HG03457 (cell line): ENCODE data around the gene KLHL40.

Experiments
- ATAC-seq: cut with Tn5 transposase; IDR thresholded peaks from one replicate; pipeline ENCODE4 v1.9.1; 2021; ENCODE audit warnings: moderate number of reproducible peaks; ENCODE audit not compliant: unreplicated experiment

Gene KLHL40

GRCh38 chr3:42688487-42689420 is 3.4 kb downstream of the KLHL40 start:
- ATAC-seq, result no peak

GRCh38 chr3:42689421-42690014 is 4.2 kb downstream of the KLHL40 start:
- ATAC-seq, result no peak

- ATAC-seq, result no peak
Observed at GRCh38 chr3:42690191-42690590, 4.9 kb downstream of the KLHL40 start.

GRCh38 chr3:42690766-42691680 is 5.7 kb downstream of the KLHL40 start:
- no peak for ATAC-seq

- ATAC-seq, result no peak
Observed at GRCh38 chr3:42691816-42692666, 6.7 kb downstream of the KLHL40 start.

GRCh38 chr3:42692667-42693529 is 7.6 kb downstream of the KLHL40 start:
- no peak for ATAC-seq

GRCh38 chr3:42693530-42693930 is 8.2 kb downstream of the KLHL40 start:
- ATAC-seq, result no peak

- ATAC-seq, result no peak
Observed at GRCh38 chr3:42694366-42694765, 9.0 kb downstream of the KLHL40 start.

- no peak for ATAC-seq
Observed at GRCh38 chr3:42696356-42697288, 11.3 kb downstream of the KLHL40 start.

GRCh38 chr3:42697289-42698051 is 12.1 kb downstream of the KLHL40 start:
- no peak for ATAC-seq

- no peak for ATAC-seq
Observed at GRCh38 chr3:42698216-42698910, 13.0 kb downstream of the KLHL40 start.

- ATAC-seq, result no peak
Observed at GRCh38 chr3:42698911-42699230, 13.5 kb downstream of the KLHL40 start.

GRCh38 chr3:42699511-42699971 is 14.2 kb downstream of the KLHL40 start:
- ATAC-seq, result no peak

- no peak for ATAC-seq
Observed at GRCh38 chr3:42700366-42701288, 15.3 kb downstream of the KLHL40 start.

- ATAC-seq, result no peak
Observed at GRCh38 chr3:42701371-42702065, 16.2 kb downstream of the KLHL40 start.
